Measurements from ENCODE around the gene CLSTN3.

CLSTN3 gene

GRCh38 chr12:7125632-7126227, 4.4 kb upstream of the CLSTN3 start:
- no peak for DNase-seq (ENCODE audit: low spot score)

DNA sequence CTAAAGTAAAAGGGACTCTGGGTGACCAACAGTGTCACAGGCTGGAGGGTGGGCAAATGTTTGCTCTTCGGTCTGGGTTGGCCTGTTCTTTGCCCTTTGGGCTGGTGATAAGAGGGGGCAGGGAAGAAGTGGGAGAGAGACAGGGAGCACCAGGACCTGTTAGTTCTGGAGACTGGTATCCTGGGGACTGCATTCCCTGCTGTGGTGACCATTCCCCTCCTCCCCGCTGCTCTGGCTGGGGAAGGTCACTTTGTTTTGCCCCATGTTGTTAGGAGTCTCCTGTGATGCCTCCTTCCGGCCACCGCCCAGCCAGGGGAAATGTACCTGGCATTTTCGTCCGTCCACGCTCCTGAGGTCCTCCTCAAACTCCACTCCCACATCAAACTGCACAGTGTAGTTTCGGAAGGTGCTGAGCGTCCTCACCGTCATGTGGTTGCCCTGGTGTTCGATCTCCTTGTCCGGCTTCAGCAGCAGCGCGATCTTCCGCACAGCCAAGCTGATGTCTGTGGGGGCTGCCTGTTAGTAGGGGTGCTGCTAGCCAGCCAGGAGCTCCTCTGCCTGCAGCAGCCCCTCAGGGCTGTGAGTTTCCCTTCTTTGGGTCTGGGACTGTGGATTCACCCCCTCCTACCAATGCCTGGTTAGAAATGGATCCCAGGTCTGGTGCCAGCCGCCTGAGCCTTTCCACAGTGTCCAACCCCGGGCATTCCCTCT, 2.1 kb upstream of the CLSTN3 start:
- no peak for DNase-seq (ENCODE audit: low spot score)

GRCh38 chr12:7128681-7129286, 1.4 kb upstream of the CLSTN3 start, which contains the start of gene RBP5:
Gene RBP5 (minus strand): TSS chr12:7128889. CDS start chr12:7128775, 114 bp downstream.
- no peak for DNase-seq (ENCODE audit: low spot score)

- DNase-seq (ENCODE audit: low spot score) = no peak
Observed at GRCh38 chr12:7129287-7129871, 792 bp upstream of the CLSTN3 start.

DNA sequence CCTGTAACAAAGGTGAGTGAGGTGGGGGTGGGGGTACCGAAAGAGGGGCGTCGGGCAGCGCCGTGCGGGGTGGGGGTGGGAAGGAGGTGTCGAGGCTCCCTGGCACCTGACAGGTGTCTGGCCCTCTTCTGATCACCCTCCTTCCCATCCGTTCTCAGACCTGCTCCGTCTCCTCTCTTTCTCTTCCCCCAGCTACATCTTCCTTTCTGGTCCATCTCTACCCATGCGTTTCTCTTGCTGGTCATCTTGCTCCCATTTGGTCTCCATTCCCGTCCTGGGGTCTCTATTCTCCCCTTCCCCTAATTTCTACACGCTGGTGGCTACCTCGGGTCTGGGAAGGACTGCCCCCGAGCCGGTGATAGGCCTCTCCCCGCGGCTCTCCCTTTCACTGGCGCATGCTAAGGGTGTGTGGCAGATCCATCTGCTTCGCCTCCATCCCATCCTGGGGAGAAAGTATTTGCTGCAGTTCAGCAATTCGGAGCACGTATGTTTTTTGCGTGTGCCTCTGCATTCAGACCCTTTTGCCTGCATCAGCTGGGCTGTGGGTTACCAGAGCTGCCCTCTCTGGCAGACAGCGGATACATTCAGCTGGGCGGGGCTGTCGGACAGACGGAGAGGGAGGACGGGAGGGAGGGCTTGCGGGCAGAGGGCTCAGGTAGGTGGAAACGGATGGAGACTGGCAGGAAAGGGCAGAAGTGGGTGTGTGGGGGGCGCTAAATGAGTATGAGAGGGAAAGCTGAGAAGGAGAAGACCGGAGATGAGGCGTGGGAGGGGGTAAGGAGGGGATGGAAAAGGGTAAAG, 730 bp downstream of the CLSTN3 start:
- no peak for DNase-seq (ENCODE audit: low spot score)

DNA sequence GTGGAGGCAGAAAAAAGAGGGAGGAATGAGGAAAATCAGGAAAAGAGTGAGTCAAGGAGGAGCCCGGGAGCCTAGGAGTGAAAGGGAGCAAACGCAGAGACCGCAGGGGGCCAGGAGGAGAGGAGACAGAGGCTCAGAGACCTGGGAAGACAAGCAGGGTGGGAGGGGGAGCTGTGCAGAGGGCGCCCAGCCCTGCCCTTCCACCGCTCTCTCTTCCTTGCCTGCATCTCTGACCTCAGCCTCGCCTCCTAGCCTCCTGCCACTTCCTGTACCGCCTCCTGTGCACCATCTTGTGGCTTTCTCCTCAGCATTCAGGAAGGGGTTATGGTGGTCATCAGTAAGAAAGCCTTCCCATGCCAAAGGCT, 1.3 kb downstream of the CLSTN3 start:
- no peak for DNase-seq (ENCODE audit: low spot score)

GRCh38 chr12:7134396-7135166, 4.4 kb downstream of the CLSTN3 start:
- DNase-seq (ENCODE audit: low spot score) = no peak

- DNase-seq (ENCODE audit: low spot score) = no peak
Observed at GRCh38 chr12:7136071-7136470, 5.9 kb downstream of the CLSTN3 start.

DNA sequence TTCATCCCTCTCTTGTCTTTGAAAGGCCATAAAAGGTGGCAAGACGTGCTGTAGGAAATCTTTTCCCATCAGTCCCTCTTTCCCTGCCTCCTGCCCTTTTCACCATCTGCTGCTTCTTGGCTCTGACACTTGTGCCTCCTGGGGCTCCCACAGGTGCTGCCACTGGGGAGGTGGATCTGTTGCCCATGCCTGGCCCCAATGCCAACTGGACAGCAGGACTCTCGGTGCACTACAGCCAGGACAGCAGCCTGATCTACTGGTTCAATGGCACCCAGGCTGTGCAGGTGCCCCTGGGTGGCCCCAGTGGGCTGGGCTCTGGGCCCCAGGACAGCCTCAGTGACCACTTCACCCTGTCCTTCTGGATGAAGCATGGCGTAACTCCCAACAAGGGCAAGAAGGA, 6.5 kb downstream of the CLSTN3 start:
- DNase-seq (ENCODE audit: low spot score) = no peak

- DNase-seq (ENCODE audit: low spot score) = no peak
Observed at GRCh38 chr12:7137908-7138307, 7.7 kb downstream of the CLSTN3 start.

DNA sequence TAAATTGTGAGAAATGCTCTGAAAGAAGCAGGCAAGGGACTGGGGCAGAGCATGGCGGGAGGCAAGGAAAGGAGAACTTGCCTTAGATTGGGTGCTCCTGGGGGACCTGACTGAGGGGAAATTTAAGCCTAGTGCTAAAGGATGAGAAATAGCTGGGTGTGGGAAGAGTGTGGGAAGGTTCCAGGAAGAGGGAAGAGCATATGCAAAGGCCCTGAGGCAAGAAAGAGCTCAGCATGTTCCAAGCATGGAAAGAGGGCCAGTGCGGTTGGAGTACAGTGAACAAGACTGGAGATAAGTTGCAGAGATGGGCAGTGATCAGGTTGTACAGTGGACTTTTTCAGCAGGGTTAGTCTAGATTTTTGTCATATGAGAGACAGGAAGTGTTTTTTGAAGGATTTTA, 9.0 kb downstream of the CLSTN3 start:
- DNase-seq (ENCODE audit: low spot score) = no peak

DNA sequence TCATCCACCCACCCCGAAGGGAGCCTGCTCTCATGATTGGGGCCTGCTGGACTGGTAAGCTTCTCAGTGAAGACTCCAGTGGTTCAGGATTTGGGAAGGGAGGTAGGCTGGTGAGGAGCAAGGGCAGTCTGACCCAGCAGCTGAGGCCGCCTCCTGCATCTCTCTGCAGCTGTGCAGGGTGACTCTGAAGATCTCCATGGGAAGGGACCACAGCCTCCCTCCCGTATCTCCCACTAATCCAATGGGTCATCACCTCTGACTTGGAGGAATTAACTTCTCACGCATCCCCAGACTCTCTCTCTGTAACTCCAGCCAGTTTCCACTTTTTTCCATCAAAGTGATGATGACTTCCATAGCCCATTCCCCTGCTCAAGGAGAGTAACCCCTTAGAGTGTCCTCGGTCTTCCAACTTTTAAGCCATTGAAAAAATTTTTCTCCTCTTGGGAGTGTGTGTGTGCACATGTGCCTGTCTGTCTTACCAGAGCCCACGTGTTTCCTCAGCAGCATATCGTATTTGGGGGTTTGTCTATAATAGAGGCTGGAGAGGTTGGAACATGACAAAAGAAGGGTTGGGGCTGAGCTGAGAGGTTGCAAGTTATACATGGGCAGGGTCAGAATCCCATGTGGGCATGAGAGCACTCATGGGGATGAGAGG, 11.3 kb downstream of the CLSTN3 start:
- DNase-seq (ENCODE audit: low spot score) = no peak

DNA sequence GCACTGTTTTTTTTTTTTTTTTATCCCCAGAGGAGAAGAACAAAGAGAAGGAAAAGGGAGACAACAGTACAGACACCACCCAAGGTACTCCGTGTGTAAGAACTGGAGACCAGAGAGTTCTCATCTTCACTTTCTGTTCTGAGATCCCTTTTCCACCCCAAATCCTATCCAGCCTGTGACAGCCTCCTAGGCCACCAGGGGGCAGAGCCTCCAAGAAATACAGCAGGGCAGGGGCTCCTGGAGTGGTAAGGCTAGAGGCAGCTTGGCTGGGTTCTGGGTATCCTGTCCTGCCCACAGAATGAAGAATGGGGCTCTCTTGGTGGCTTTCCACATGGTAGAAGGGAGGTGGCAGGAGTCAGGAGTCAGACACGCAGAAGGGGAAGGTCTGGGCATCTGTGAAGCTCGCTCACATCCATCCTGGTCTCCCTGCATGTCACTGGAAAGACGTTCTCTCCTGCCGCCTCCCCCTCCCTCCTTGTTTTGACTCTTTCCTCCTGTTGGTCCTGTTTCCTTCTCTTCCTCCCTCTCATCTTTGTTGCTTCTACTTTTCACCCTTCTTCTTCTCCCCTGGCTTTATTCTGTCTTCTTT, 12.0 kb downstream of the CLSTN3 start:
- no peak for DNase-seq (ENCODE audit: low spot score)

GRCh38 chr12:7142809-7143465, 12.8 kb downstream of the CLSTN3 start:
- DNase-seq (ENCODE audit: low spot score) = no peak

- DNase-seq (ENCODE audit: low spot score) = no peak
Observed at GRCh38 chr12:7143564-7143963, 13.4 kb downstream of the CLSTN3 start.

DNA sequence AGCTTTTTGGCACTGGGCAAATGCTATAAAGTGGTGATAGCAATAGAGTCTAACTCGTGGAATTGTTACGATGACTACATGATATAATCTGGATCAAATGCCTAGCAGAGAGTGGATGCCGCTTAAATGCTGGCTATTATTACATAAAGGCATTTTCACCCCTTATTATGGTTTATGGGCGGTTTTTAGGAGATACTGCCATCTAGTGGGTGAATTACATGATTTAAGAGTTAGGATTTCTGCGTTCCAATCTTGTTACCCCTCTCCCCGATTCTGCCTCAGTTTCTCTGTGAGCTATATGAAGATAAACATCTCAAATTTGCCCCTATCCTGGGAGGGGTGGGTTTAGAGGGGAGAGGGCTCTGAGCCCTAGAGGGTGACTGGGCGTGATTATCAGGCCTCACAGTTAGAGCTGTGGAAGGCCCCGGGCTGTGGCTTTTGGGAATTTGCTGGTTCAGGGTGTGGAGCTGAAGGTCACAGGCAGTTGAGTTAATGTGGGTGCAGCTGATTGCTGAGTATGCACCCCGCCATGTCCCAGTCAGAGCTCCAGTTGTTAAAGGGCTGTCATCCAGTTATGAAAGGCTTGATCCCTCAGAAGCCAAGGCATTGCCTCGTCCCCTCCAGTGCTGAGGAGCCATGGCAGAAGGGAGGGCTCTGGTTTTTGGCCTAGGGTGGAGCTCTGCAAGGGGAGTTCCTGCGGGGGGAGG, 14.4 kb downstream of the CLSTN3 start:
- DNase-seq (ENCODE audit: low spot score) = no peak

- no peak for DNase-seq (ENCODE audit: low spot score)
Observed at GRCh38 chr12:7145671-7146070, 15.5 kb downstream of the CLSTN3 start.

- DNase-seq (ENCODE audit: low spot score) = no peak
Observed at GRCh38 chr12:7146228-7146627, 16.1 kb downstream of the CLSTN3 start.

- DNase-seq (ENCODE audit: low spot score) = no peak
Observed at GRCh38 chr12:7146906-7147305, 16.7 kb downstream of the CLSTN3 start.
